Body of pancreas (tissue), 4 donors: ENCODE measurements around the gene SPOP.

ENCODE experiments used
- POLR2A ChIP-seq, 3 donors: fragments of 450-650 bp; IDR thresholded peaks; one replicate each; pipeline ENCODE4 v1.6.1; 2016; ENCODE audit warnings: antibody characterized with exemption in 3 of 3, mild to moderate bottlenecking in 2 of 3
- TF ChIP-seq, protein P1 (sequence below), 7 experiments: fragments of 450-650 bp in 4 of 7; fragments of 200-600 bp in 3 of 7; sonication (generic) in 3 of 7; IDR thresholded peaks; one replicate each; pipeline ENCODE4 v1.5.1; 2016 to 2019; ENCODE audit warnings: antibody characterized with exemption in 7 of 7

DNA sequence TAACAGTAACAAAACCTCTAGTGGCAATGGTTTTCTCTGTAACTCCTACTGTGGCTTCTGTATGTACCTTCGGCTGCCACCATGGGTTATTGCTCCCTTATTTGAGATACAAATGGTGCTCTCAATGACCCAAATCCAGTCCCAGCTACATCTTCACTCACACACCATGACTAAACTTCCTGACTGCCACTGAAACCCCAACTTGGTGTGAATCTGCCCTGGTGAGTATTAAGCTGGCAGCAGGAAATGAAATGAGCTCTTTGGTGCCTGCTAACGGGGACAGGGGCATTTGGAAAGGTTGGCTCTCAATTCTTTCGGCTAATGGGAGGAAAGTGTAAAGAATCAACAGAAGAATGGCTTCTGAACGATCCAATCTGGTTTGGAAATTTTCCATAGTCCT lies 37.3 kb upstream of the SPOP start:
- TF ChIP-seq, protein P1, sequence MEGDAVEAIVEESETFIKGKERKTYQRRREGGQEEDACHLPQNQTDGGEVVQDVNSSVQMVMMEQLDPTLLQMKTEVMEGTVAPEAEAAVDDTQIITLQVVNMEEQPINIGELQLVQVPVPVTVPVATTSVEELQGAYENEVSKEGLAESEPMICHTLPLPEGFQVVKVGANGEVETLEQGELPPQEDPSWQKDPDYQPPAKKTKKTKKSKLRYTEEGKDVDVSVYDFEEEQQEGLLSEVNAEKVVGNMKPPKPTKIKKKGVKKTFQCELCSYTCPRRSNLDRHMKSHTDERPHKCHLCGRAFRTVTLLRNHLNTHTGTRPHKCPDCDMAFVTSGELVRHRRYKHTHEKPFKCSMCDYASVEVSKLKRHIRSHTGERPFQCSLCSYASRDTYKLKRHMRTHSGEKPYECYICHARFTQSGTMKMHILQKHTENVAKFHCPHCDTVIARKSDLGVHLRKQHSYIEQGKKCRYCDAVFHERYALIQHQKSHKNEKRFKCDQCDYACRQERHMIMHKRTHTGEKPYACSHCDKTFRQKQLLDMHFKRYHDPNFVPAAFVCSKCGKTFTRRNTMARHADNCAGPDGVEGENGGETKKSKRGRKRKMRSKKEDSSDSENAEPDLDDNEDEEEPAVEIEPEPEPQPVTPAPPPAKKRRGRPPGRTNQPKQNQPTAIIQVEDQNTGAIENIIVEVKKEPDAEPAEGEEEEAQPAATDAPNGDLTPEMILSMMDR (IDR thresholded peaks at IDR 0.05): no peak
- no peak for TF ChIP-seq POLR2A (IDR thresholded peaks at IDR 0.05)
